Psoas muscle (tissue), 8 donors: ENCODE data around the gene DEDD. TPM values are rescaled to one million over a fixed set of nuclear protein-coding genes. Genes with fewer than 3 reads are reported as not detected.

Experiments used
- ATAC-seq, 4 donors: fragments of 200-7000 bp; cut with Tn5 transposase; one replicate each; pipeline ENCODE4 v1.9.1; 2020; ENCODE audit warnings: moderate library complexity in 3 of 4, mild to moderate bottlenecking in 2 of 4
- DNase-seq, 2 donors: peaks; one replicate each; pipeline ENCODE4 v3.0.0-alpha.2; 2020
- H3K27ac ChIP-seq: fragments of 200-600 bp; one replicate; pipeline ENCODE4 v1.8.0; 2022
- H3K27me3 ChIP-seq, 3 donors: fragments of 200-600 bp in 1 of 3; one replicate each; pipeline versions ENCODE4 v1.6.1 to v1.8.0; 2013 to 2022; ENCODE audit warnings: low read length in 2 of 3, mild to moderate bottlenecking in 2 of 3, moderate library complexity in 1 of 3; ENCODE audit not compliant: insufficient read depth in 3 of 3
- H3K36me3 ChIP-seq, 2 donors: fragments of 200-600 bp in 1 of 2; one replicate each; pipeline versions ENCODE4 v1.6.1 to v1.8.0; 2013 to 2022; ENCODE audit warnings: low read depth in 1 of 2, mild to moderate bottlenecking in 1 of 2, moderate library complexity in 1 of 2; ENCODE audit not compliant: insufficient read depth in 1 of 2
- H3K4me1 ChIP-seq: fragments of 200-600 bp; one replicate; pipeline ENCODE4 v1.8.0; 2022
- H3K4me3 ChIP-seq: fragments of 200-600 bp; one replicate; pipeline ENCODE4 v1.8.0; 2022; ENCODE audit warnings: mild to moderate bottlenecking
- H3K9me3 ChIP-seq: fragments of 200-600 bp; one replicate; pipeline ENCODE4 v1.8.0; 2022
- CTCF ChIP-seq: fragments of 200-600 bp; IDR thresholded peaks from one replicate; pipeline ENCODE4 v1.8.0; 2022; ENCODE audit warnings: antibody characterized with exemption
- WGBS, 3 donors: extraction: QIAGEN DNeasy Blood & Tissue Kit; methylation state at CpG; one replicate each; pipeline versions ENCODE4 v1.1.6 to v1.1.7; 2013; 5-methylcytosine and 5-hydroxymethylcytosine counted together
- intact Hi-C, 2 donors: fragments of 100-400 bp; cut with DNase I; formaldehyde crosslinking; loops; one replicate each; pipeline versions ENCODE4 v1.11.0 to v1.14.2; 2022
- polyA plus RNA-seq, 3 donors: library from polyadenylated mRNA; stranded (reverse); fragments of 200-250 nt; gene quantifications; one replicate each; pipeline ENCODE4 v1.2.3, GENCODE V29; 2013
- total RNA-seq, 4 donors: library from RNA; stranded (reverse); fragmentation: NEBNext Ultra II Directional in 2 of 4; extraction: Animal tissue kit (Norgen Biotek cat#: 25700) in 2 of 4; gene quantifications; one replicate each; pipeline versions ENCODE4 v1.2.1 to v1.2.4, GENCODE V29; 2021 to 2023
- donor health status: healthy with polysubstance abuse.
- donor health status: DM: no; HTN: no; CAD: no; lungs with moderate emphysema.
- donor health status: Bipolar disorder and iron deficiency.
- donor health status: healthy.
- donor health status: DM: yes; HTN: yes; CAD: no.
- donor health status: DM: no; HTN: no; CAD: no.
- donor health status: DM: no; HTN: no; CAD: no.
- donor health status: DM: yes; HTN: yes; CAD: no.

Gene DEDD
- total and polyA plus RNA-seq, 7 donors = 30.4 to 70.8 (median 57.7) TPM

- ATAC-seq (no peak), DNase-seq (no peak)
- Histone ChIP-seq H3K4me3 (peak overlapping the region; percentile 96), H3K27me3 (no peaks in the 10 kb centered on the region), H3K4me1 (peaks cover 30% of the 10 kb centered on the region), H3K36me3 (peaks cover 0 to 69% of the 10 kb centered on the region in 2 donors), H3K9me3 (no peaks in the 10 kb centered on the region), H3K27ac (peak overlapping the region; percentile 81)
- WGBS, 3 donors = 43 to 57% (median 53%) methylated on average over 14 of the region's 14 CpGs
- no peak for TF ChIP-seq CTCF
- intact Hi-C loops = no loop called here
These were observed 32.6 kb upstream of the DEDD start for GRCh38 chr1:161164901-161165610.

GRCh38 chr1:161163793-161164192 is 31.3 kb upstream of the DEDD start:
- Histone ChIP-seq H3K27ac (no peak overlapping the region), H3K27me3 (no peaks in the 10 kb centered on the region), H3K36me3 (peaks cover 0 to 57% of the 10 kb centered on the region in 2 donors), H3K9me3 (no peaks in the 10 kb centered on the region), H3K4me1 (peaks cover 32% of the 10 kb centered on the region), H3K4me3 (no peak overlapping the region)
- TF ChIP-seq CTCF = no peak
- DNase-seq = no peak
- WGBS, 3 donors = 88 to 91% (median 90%) methylated on average over 5 of the region's 5 CpGs
- no peak for ATAC-seq
- intact Hi-C loops = no loop called here

- no peak overlapping the region for H3K4me3 ChIP-seq
- no peaks in the 10 kb centered on the region for H3K27me3 ChIP-seq
- no peaks in the 10 kb centered on the region for H3K9me3 ChIP-seq
- DNase-seq = no peak
- H3K27ac ChIP-seq = no peak overlapping the region
- 91 to 93% (median 91%) methylated on average over 10 of the region's 10 CpGs for WGBS, 3 donors
- H3K4me1 ChIP-seq = peaks cover 31% of the 10 kb centered on the region
- ATAC-seq = no peak
- intact Hi-C loops = no loop called here
- H3K36me3 ChIP-seq = peaks cover 0 to 49% of the 10 kb centered on the region in 2 donors
- no peak for TF ChIP-seq CTCF
These were observed 30.3 kb upstream of the DEDD start for GRCh38 chr1:161162806-161163205.

- Histone ChIP-seq H3K36me3 (peaks cover 0 to 54% of the 10 kb centered on the region in 2 donors), H3K27ac (no peak overlapping the region), H3K4me1 (peaks cover 23% of the 10 kb centered on the region), H3K9me3 (no peaks in the 10 kb centered on the region), H3K27me3 (no peaks in the 10 kb centered on the region), H3K4me3 (no peak overlapping the region)
- intact Hi-C loops = no loop called here
- ATAC-seq = no peak
- no peak for DNase-seq
- 77 to 82% (median 79%) methylated on average over 7 of the region's 7 CpGs for WGBS, 3 donors
- no peak for TF ChIP-seq CTCF
These were observed 29.6 kb upstream of the DEDD start for GRCh38 chr1:161162052-161162451.

GRCh38 chr1:161161652-161162051 is 29.2 kb upstream of the DEDD start:
- no peaks in the 10 kb centered on the region for H3K27me3 ChIP-seq
- intact Hi-C loops = no loop called here
- H3K4me1 ChIP-seq = peaks cover 22% of the 10 kb centered on the region
- no peak overlapping the region for H3K4me3 ChIP-seq
- ATAC-seq (no peak), DNase-seq (no peak)
- H3K9me3 ChIP-seq = no peaks in the 10 kb centered on the region
- no peak overlapping the region for H3K27ac ChIP-seq
- 64 to 85% (median 77%) methylated on average over 5 of the region's 5 CpGs for WGBS, 3 donors
- H3K36me3 ChIP-seq = peaks cover 0 to 58% of the 10 kb centered on the region in 2 donors
- no peak for TF ChIP-seq CTCF
